Brain microvascular endothelial cell (primary cell): Measurements from ENCODE around the gene CYP46A1.

ENCODE experiments used
- DNase-seq: peaks from one replicate; pipeline ENCODE4 v3.0.0-alpha.2; 2020
- H3K27ac ChIP-seq: fragments of 250-450 bp; sonication (Bioruptor Pico); 2 replicates; pipeline ENCODE4 v1.5.1; 2020; ENCODE audit warnings: mild to moderate bottlenecking, moderate library complexity
- H3K27me3 ChIP-seq: fragments of 250-450 bp; sonication (Bioruptor Pico); replicated peaks from 2 replicates; pipeline ENCODE4 v1.5.1; 2020; ENCODE audit warnings: mild to moderate bottlenecking
- H3K36me3 ChIP-seq: fragments of 250-450 bp; sonication (Bioruptor Pico); replicated peaks from 2 replicates; pipeline ENCODE4 v1.5.1; 2020; ENCODE audit warnings: mild to moderate bottlenecking
- H3K4me3 ChIP-seq: 2 replicates; pipeline ENCODE4 v1.5.1; 2011; ENCODE audit warnings: low read depth, mild to moderate bottlenecking, control low read depth, low read length, moderate library complexity
- in situ Hi-C: cut with HindIII; loops from 2 replicates; pipeline ENCODE4 v1.10.0; 2017; ENCODE audit warnings: low sequenced_read_pairs, low pct_ligation_motif_present
- TF ChIP-seq, protein P1 (sequence below): IDR thresholded peaks from 2 replicates; pipeline ENCODE4 v1.5.1; 2011; ENCODE audit warnings: low read depth, mild to moderate bottlenecking, moderate library complexity, low read length, control low read depth, inconsistent platforms; ENCODE audit errors: missing control alignments

Gene CYP46A1

DNA sequence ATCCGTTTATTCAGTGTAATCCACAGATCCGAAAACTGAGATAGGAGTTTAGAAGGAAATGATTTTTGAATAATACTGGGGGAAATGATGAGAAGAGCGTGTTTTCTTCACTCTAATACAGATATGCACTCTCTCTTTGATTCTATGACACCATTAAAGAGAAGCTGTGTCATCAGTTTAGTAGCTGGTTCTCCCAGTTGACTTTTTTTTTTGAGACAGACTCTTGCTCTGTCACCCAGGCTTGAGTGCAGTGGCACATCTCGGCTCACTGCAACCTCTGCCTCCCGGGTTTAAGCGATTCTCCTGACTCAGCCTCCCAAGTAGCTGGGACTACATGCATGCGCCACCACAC lies 60.8 kb downstream of the CYP46A1 start:
- in situ Hi-C loops = no loop called here
- DNase-seq = no peak
- Histone ChIP-seq H3K4me3 (no peak overlapping the region), H3K27ac (peak overlapping the region; percentile 35), H3K27me3 (no peaks in the 10 kb centered on the region), H3K36me3 (no peaks in the 10 kb centered on the region)
- TF ChIP-seq, protein P1, sequence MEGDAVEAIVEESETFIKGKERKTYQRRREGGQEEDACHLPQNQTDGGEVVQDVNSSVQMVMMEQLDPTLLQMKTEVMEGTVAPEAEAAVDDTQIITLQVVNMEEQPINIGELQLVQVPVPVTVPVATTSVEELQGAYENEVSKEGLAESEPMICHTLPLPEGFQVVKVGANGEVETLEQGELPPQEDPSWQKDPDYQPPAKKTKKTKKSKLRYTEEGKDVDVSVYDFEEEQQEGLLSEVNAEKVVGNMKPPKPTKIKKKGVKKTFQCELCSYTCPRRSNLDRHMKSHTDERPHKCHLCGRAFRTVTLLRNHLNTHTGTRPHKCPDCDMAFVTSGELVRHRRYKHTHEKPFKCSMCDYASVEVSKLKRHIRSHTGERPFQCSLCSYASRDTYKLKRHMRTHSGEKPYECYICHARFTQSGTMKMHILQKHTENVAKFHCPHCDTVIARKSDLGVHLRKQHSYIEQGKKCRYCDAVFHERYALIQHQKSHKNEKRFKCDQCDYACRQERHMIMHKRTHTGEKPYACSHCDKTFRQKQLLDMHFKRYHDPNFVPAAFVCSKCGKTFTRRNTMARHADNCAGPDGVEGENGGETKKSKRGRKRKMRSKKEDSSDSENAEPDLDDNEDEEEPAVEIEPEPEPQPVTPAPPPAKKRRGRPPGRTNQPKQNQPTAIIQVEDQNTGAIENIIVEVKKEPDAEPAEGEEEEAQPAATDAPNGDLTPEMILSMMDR = no peak

DNA sequence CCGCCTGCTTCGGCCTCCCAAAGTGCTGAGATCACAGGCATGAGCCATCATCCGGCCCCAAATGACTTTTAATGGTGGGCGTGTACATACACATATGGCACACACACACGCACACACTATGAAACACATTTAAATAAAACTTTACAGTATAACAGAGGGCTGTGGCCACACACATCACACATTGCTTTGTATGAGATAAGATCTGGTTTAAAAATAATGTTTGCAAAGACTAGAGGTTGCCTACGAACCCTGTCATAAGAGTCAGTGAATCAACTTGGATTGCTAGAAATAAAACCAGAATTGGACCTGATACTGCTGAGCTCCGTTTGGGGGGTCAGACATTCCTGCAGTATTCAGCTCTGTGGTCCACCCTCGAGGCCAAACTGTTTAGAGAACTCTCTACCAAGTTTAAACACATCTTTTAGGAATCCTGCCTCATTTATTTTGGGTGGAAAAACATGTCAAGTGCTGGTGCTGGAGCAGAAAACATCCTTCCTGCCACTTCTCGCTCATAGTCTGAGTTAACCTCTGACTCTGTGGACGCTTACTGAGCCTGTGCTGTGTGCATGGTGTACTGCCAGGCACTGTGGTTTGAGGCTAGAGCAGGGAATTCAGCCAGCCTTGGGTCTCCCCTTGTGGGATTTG lies 61.3 kb downstream of the CYP46A1 start:
- Histone ChIP-seq H3K4me3 (no peak overlapping the region), H3K27me3 (no peaks in the 10 kb centered on the region), H3K27ac (peak overlapping the region; percentile 35), H3K36me3 (no peaks in the 10 kb centered on the region)
- in situ Hi-C loops = no loop called here
- TF ChIP-seq, protein P1 = no peak
- DNase-seq = peak; percentile 48

- in situ Hi-C loops = no loop called here
- DNase-seq = no peak
- Histone ChIP-seq H3K4me3 (no peak overlapping the region), H3K36me3 (no peaks in the 10 kb centered on the region), H3K27ac (no peak overlapping the region), H3K27me3 (no peaks in the 10 kb centered on the region)
- TF ChIP-seq, protein P1 = no peak
Measured at GRCh38 chr14:99747167-99747566, 63.1 kb downstream of the CYP46A1 start.

DNA sequence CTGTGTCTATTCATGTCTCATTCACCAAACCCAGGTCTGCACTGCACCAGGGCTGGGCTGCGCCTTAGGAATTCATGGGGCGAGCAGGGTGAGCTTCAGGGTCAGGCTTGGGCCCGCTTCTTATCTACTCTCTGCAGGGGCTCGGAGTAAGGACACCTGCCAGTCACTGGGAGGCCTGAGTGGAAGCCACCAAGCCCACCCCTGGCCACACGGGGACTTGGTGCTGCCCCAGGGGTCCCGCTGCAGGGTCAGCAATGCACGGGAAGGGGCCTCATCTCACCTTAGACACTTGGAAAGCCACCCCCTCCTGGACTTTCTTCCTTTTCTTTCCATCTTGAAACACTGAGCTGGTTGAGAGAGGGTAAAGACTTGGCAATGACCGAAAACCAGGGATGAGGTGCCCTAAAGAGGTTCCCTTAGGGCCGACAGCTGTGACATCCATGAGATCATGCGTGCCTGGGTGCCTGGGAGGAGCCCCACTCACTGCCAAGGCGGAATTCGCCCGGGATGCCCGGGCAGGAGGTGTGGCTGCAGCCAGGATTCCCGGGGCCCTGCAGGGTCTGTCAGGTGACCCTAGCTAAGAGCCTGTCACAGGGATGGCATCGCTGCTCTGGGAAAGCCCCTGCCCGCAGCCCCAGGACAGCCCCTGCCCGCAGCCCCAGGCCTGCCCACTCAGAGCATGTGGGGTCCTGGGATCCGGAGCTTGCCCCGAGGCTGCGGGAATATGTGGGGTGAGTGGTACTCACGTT lies 63.7 kb downstream of the CYP46A1 start:
- no peak overlapping the region for H3K4me3 ChIP-seq
- in situ Hi-C loops = no loop called here
- TF ChIP-seq, protein P1 = no peak
- H3K36me3 ChIP-seq = no peaks in the 10 kb centered on the region
- H3K27ac ChIP-seq = no peak overlapping the region
- H3K27me3 ChIP-seq = no peaks in the 10 kb centered on the region
- DNase-seq = no peak

DNA sequence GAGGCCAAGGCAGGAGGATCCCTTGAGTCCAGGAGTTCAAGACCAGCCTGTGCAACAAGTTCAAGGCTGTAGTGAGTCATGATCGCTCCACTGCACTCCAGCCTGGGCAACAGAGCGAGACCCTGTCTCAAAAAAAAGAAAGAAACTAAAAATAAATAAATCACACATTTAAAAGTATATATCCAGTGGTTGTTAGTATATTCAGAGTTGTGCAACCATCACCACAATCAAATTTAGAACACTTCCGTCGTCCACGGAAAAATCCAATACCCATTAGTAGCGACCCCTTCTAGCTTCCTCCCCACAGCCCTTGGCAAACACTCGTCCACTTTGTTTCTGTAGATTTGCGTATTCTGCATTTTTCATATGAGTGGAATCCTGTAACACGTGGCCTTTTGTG lies 64.4 kb downstream of the CYP46A1 start:
- TF ChIP-seq, protein P1 = no peak
- Histone ChIP-seq H3K27me3 (no peaks in the 10 kb centered on the region), H3K27ac (no peak overlapping the region), H3K4me3 (no peak overlapping the region), H3K36me3 (no peaks in the 10 kb centered on the region)
- no peak for DNase-seq
- in situ Hi-C loops = no loop called here
